SK-N-SH treated with all-trans-retinoic acid at 6 μM for 48 hours (cell line): ENCODE results near the gene RGR.

Experiments used
- ATAC-seq: fragments of 200-7000 bp; cut with Tn5 transposase; 3 replicates; pipeline ENCODE4 v1.9.1; 2020; ENCODE audit warnings: mild to moderate bottlenecking, moderate library complexity
- ARNTL ChIP-seq: fragments of 450-650 bp; formaldehyde crosslinking; IDR thresholded peaks from 2 replicates; pipeline ENCODE4 v1.5.0; 2020; ENCODE audit warnings: low read depth, mild to moderate bottlenecking, moderate library complexity, borderline replicate concordance
- CREB5 ChIP-seq: fragments of 250-450 bp; sonication (Bioruptor Pico); IDR thresholded peaks from 2 replicates; pipeline ENCODE4 v1.5.1; 2020; ENCODE audit warnings: low read depth, mild to moderate bottlenecking, moderate library complexity
- CSRNP3 ChIP-seq: fragments of 250-450 bp; sonication (Bioruptor Pico); IDR thresholded peaks from 2 replicates; pipeline ENCODE4 v1.5.1; 2021; ENCODE audit warnings: mild to moderate bottlenecking, moderate library complexity
- ESRRG ChIP-seq: fragments of 250-450 bp; sonication (Bioruptor Pico); IDR thresholded peaks from 2 replicates; pipeline ENCODE4 v1.6.1; 2021; ENCODE audit warnings: mild to moderate bottlenecking
- GLIS3 ChIP-seq: fragments of 250-450 bp; sonication (Bioruptor Pico); IDR thresholded peaks from 2 replicates; pipeline ENCODE4 v1.5.0; 2020; ENCODE audit warnings: mild to moderate bottlenecking, moderate library complexity
- ISL1 ChIP-seq: fragments of 250-450 bp; sonication (Bioruptor Pico); IDR thresholded peaks from 2 replicates; pipeline ENCODE4 v2.1.2; 2022; ENCODE audit warnings: mild to moderate bottlenecking, moderate library complexity
- OSR1 ChIP-seq: fragments of 250-450 bp; sonication (Bioruptor Pico); IDR thresholded peaks from 2 replicates; pipeline ENCODE4 v1.8.0; 2022; ENCODE audit warnings: moderate library complexity, mild to moderate bottlenecking, inconsistent platforms
- PPARA ChIP-seq: fragments of 250-450 bp; sonication (Bioruptor Pico); IDR thresholded peaks from 2 replicates; pipeline ENCODE4 v1.5.0; 2020; ENCODE audit warnings: mild to moderate bottlenecking, borderline replicate concordance
- RARB ChIP-seq: fragments of 250-450 bp; sonication (Bioruptor Pico); IDR thresholded peaks from 2 replicates; pipeline ENCODE4 v1.8.0; 2021; ENCODE audit warnings: mild to moderate bottlenecking, moderate library complexity
- SNAI2 ChIP-seq: fragments of 250-450 bp; sonication (Bioruptor Pico); IDR thresholded peaks from 2 replicates; pipeline ENCODE4 v1.5.0; 2020; ENCODE audit warnings: mild to moderate bottlenecking, moderate library complexity
- TCF4 ChIP-seq: fragments of 250-450 bp; sonication (Bioruptor Pico); IDR thresholded peaks from 2 replicates; pipeline ENCODE4 v1.8.0; 2021; ENCODE audit warnings: mild to moderate bottlenecking, moderate library complexity, borderline replicate concordance
- TOX ChIP-seq: fragments of 250-450 bp; sonication (Bioruptor Pico); IDR thresholded peaks from 2 replicates; pipeline ENCODE4 v1.8.0; 2021; ENCODE audit warnings: mild to moderate bottlenecking, moderate library complexity, borderline replicate concordance
- ZC3H10 ChIP-seq: fragments of 250-450 bp; sonication (Bioruptor Pico); IDR thresholded peaks from 2 replicates; pipeline ENCODE4 v1.5.1; 2021; ENCODE audit warnings: mild to moderate bottlenecking, moderate library complexity
- ZFP3 ChIP-seq: fragments of 250-450 bp; sonication (Bioruptor Pico); IDR thresholded peaks from 2 replicates; pipeline ENCODE4 v1.5.0; 2020; ENCODE audit warnings: mild to moderate bottlenecking, moderate library complexity
- ZFP30 ChIP-seq: fragments of 450-650 bp; formaldehyde crosslinking; IDR thresholded peaks from 2 replicates; pipeline ENCODE4 v1.5.0; 2022; ENCODE audit warnings: mild to moderate bottlenecking, moderate library complexity
- ZNF565 ChIP-seq: fragments of 450-650 bp; formaldehyde crosslinking; conservative IDR thresholded peaks from 2 replicates; pipeline ENCODE4 v1.5.0; 2020; ENCODE audit warnings: low read depth, mild to moderate bottlenecking, moderate library complexity
- ZNF70 ChIP-seq: fragments of 450-650 bp; formaldehyde crosslinking; IDR thresholded peaks from 2 replicates; pipeline ENCODE4 v1.5.0; 2020; ENCODE audit warnings: mild to moderate bottlenecking, moderate library complexity
- TF ChIP-seq, protein P1 (sequence below): fragments of 250-450 bp; sonication (Bioruptor Pico); IDR thresholded peaks from 2 replicates; pipeline ENCODE4 v1.8.0; 2021; ENCODE audit warnings: low read depth, mild to moderate bottlenecking, moderate library complexity, borderline replicate concordance

Gene RGR

GRCh38 chr10:84288151-84288550 is 43.3 kb downstream of the RGR start:
- ATAC-seq: no peak
- TF ChIP-seq CSRNP3 (no peak), RARB (CRISPR knock-in tag) (no peak), ZNF565 (CRISPR knock-in tag) (no peak), OSR1 (no peak), ZFP30 (no peak), ZFP3 (CRISPR knock-in tag) (no peak), TCF4 (no peak), ISL1 (no peak), ESRRG (CRISPR knock-in tag) (no peak)
- TF ChIP-seq, protein P1, sequence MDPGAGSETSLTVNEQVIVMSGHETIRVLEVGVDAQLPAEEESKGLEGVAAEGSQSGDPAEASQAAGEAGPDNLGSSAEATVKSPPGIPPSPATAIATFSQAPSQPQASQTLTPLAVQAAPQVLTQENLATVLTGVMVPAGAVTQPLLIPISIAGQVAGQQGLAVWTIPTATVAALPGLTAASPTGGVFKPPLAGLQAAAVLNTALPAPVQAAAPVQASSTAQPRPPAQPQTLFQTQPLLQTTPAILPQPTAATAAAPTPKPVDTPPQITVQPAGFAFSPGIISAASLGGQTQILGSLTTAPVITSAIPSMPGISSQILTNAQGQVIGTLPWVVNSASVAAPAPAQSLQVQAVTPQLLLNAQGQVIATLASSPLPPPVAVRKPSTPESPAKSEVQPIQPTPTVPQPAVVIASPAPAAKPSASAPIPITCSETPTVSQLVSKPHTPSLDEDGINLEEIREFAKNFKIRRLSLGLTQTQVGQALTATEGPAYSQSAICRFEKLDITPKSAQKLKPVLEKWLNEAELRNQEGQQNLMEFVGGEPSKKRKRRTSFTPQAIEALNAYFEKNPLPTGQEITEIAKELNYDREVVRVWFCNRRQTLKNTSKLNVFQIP (CRISPR knock-in tag): no peak

DNA sequence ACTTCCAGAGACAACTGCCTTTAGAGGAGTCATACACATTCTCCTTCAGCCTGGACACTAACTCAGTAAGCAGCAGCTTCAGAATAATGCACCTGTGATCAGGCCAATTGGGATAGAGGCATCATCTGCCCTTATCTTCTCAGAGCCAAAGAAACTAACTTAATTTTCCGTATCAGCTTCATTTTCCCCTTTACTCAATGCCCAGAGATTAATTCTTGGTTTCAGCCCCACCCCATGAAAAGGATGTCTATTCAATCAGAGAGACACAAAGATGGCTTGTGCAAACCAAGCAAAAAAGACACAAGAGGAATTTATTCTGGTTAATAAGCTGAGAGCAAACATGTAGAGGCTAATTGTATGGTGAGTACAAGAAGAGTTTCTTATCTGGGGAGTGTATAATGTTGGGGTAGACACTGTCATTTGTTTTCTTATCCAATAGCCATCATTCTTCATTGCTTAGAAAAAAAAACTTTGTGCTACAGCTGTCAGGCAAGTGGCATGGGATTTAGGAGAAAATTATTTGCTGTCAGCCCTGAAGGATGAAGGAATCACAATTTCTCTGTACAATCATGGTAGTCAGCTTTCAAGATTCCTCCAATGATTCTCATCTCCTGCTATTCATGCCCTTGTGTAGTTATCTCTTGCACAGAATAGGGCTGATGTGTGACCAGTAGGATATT is 44.8 kb downstream of the RGR start:
- TF ChIP-seq, protein P1 (CRISPR knock-in tag): no peak
- TF ChIP-seq ISL1 (no peak), ZNF70 (CRISPR knock-in tag) (no peak), ARNTL (no peak), SNAI2 (CRISPR knock-in tag) (no peak), CREB5 (CRISPR knock-in tag) (no peak), PPARA (CRISPR knock-in tag) (no peak), CSRNP3 (no peak)
- TF ChIP-seq, all 23 proteins: peak for 0

GRCh38 chr10:84290235-84290634 is 45.4 kb downstream of the RGR start:
- TF ChIP-seq ZNF565 (CRISPR knock-in tag) (no peak), ARNTL (no peak), SNAI2 (CRISPR knock-in tag) (no peak), ISL1 (no peak), ZC3H10 (CRISPR knock-in tag) (no peak), ZNF70 (CRISPR knock-in tag) (no peak), CREB5 (CRISPR knock-in tag) (no peak), GLIS3 (CRISPR knock-in tag) (no peak), TOX (no peak)
- TF ChIP-seq, protein P1 (CRISPR knock-in tag): no peak
- no peak for ATAC-seq

More for the DNA sequence above, 44.8 kb downstream of the RGR start:
- no peak for ATAC-seq
